GM21367 (cell line): ENCODE measurements around the gene NELL2.

Experiments
- ATAC-seq: cut with Tn5 transposase; IDR thresholded peaks from one replicate; pipeline ENCODE4 v1.9.1; 2021; ENCODE audit not compliant: unreplicated experiment

Gene NELL2

GRCh38 chr12:44546060-44546459 lies 330.1 kb downstream of the NELL2 start:
- ATAC-seq = no peak

GRCh38 chr12:44544018-44544417 lies 332.1 kb downstream of the NELL2 start:
- no peak for ATAC-seq

GRCh38 chr12:44542716-44543115 lies 333.4 kb downstream of the NELL2 start:
- ATAC-seq = no peak

- ATAC-seq = no peak
Measured at GRCh38 chr12:44537354-44537753, 338.8 kb downstream of the NELL2 start.

GRCh38 chr12:44532940-44533339 lies 343.2 kb downstream of the NELL2 start:
- ATAC-seq = no peak

- no peak for ATAC-seq
Measured at GRCh38 chr12:44531320-44531971, 344.7 kb downstream of the NELL2 start.

GRCh38 chr12:44526655-44527182 lies 349.4 kb downstream of the NELL2 start:
- ATAC-seq = no peak

GRCh38 chr12:44525806-44526654 lies 350.1 kb downstream of the NELL2 start:
- no peak for ATAC-seq

GRCh38 chr12:44523828-44524227 lies 352.3 kb downstream of the NELL2 start:
- no peak for ATAC-seq

GRCh38 chr12:44521702-44522101 lies 354.4 kb downstream of the NELL2 start:
- no peak for ATAC-seq

GRCh38 chr12:44519931-44520330 lies 356.2 kb downstream of the NELL2 start:
- no peak for ATAC-seq

GRCh38 chr12:44511289-44511688 lies 364.8 kb downstream of the NELL2 start:
- ATAC-seq = no peak

GRCh38 chr12:44510510-44510909 lies 365.6 kb downstream of the NELL2 start:
- ATAC-seq = no peak

- no peak for ATAC-seq
Measured at GRCh38 chr12:44510076-44510475, 366.0 kb downstream of the NELL2 start.

GRCh38 chr12:44509471-44509870 lies 366.6 kb downstream of the NELL2 start:
- ATAC-seq = no peak

- no peak for ATAC-seq
Measured at GRCh38 chr12:44507461-44507860, 368.7 kb downstream of the NELL2 start.

- no peak for ATAC-seq
Measured at GRCh38 chr12:44504799-44505198, 371.3 kb downstream of the NELL2 start.

- no peak for ATAC-seq
Measured at GRCh38 chr12:44503329-44503728, 372.8 kb downstream of the NELL2 start.

GRCh38 chr12:44502681-44503080 lies 373.4 kb downstream of the NELL2 start:
- ATAC-seq = no peak

- no peak for ATAC-seq
Measured at GRCh38 chr12:44500423-44500822, 375.7 kb downstream of the NELL2 start.

GRCh38 chr12:44497044-44497443 lies 379.1 kb downstream of the NELL2 start:
- no peak for ATAC-seq

- no peak for ATAC-seq
Measured at GRCh38 chr12:44490181-44490580, 385.9 kb downstream of the NELL2 start.
